Suprapubic skin (tissue), 4 donors: Measurements from ENCODE around the gene ATP1A2. TPM values are rescaled to one million over a fixed set of nuclear protein-coding genes. Genes with fewer than 3 reads are reported as not detected.

Experiments
- DNase-seq, 2 donors: peaks; one replicate each; pipeline ENCODE4 v3.0.0-alpha.2; 2019; ENCODE audit warnings: low spot score in 2 of 2
- H3K27ac ChIP-seq: fragments of 200-600 bp; sonication (generic); one replicate; pipeline ENCODE4 v1.5.1; 2019
- H3K27me3 ChIP-seq: fragments of 200-600 bp; sonication (generic); one replicate; pipeline ENCODE4 v1.5.1; 2019
- H3K36me3 ChIP-seq: fragments of 200-600 bp; sonication (generic); one replicate; pipeline ENCODE4 v1.5.1; 2019
- H3K4me1 ChIP-seq: fragments of 200-600 bp; sonication (generic); one replicate; pipeline ENCODE4 v1.5.1; 2019
- H3K4me3 ChIP-seq: fragments of 200-600 bp; sonication (generic); one replicate; pipeline ENCODE4 v1.5.1; 2019; ENCODE audit warnings: mild to moderate bottlenecking
- H3K9me3 ChIP-seq: fragments of 200-600 bp; sonication (generic); one replicate; pipeline ENCODE4 v1.5.1; 2019
- EP300 ChIP-seq: sonication (generic); formaldehyde crosslinking; IDR thresholded peaks from one replicate; pipeline ENCODE4 v1.6.1; 2017; ENCODE audit warnings: antibody characterized with exemption
- POLR2A ChIP-seq, 2 donors: fragments of 450-650 bp; IDR thresholded peaks; one replicate each; pipeline ENCODE4 v1.6.1; 2017; ENCODE audit warnings: antibody characterized with exemption in 2 of 2, mild to moderate bottlenecking in 2 of 2, moderate library complexity in 2 of 2
- POLR2AphosphoS5 ChIP-seq, 3 donors: sonication (generic); formaldehyde crosslinking; IDR thresholded peaks; one replicate each; pipeline ENCODE4 v1.6.1; 2017; ENCODE audit warnings: antibody characterized with exemption in 3 of 3
- WGBS: methylation state at CpG from one replicate; pipeline ENCODE4 v1.1.5; 2018; 5-methylcytosine and 5-hydroxymethylcytosine counted together
- total RNA-seq, 4 donors: library from RNA; depleted of rRNA; stranded (reverse); fragments of >200 nt; gene quantifications; one replicate each; pipeline ENCODE4 v1.1.0, GENCODE V29; 2016
- TF ChIP-seq, protein P1 (sequence below), 2 donors: fragments of 200-600 bp in 1 of 2; fragments of 450-650 bp in 1 of 2; sonication (generic) in 1 of 2; IDR thresholded peaks; one replicate each; pipeline ENCODE4 v1.5.1; 2016 to 2019; ENCODE audit warnings: antibody characterized with exemption in 2 of 2, mild to moderate bottlenecking in 1 of 2, moderate library complexity in 1 of 2

ATP1A2 gene
- total RNA-seq, 4 donors from 2014 or later = 4.2 to 6.9 (median 4.8) TPM

DNA sequence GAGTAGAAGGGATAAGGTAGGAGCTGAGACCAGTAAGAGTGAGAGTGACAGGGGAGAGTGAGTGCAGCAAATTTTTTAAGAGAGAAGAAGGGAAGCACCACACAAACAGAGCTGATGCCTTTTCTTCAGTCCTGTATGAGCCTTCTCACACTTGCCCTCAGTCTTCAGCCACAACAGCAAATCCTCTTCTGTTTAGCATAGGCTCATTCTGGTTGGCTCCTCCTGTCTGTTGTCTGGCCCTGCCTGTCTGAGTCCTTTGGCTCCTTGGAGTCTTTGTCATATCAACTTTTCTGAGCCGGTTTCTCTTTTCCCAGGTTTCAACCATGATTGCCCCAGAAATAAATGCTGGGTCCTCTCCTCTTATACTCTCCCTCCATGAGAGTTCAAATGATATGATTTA lies 62.1 kb downstream of the ATP1A2 start:
- no peak for TF ChIP-seq POLR2AphosphoS5 (IDR thresholded peaks at IDR 0.05)
- no peak for TF ChIP-seq POLR2A (IDR thresholded peaks at IDR 0.05)
- TF ChIP-seq EP300 = no peak
- TF ChIP-seq, protein P1, sequence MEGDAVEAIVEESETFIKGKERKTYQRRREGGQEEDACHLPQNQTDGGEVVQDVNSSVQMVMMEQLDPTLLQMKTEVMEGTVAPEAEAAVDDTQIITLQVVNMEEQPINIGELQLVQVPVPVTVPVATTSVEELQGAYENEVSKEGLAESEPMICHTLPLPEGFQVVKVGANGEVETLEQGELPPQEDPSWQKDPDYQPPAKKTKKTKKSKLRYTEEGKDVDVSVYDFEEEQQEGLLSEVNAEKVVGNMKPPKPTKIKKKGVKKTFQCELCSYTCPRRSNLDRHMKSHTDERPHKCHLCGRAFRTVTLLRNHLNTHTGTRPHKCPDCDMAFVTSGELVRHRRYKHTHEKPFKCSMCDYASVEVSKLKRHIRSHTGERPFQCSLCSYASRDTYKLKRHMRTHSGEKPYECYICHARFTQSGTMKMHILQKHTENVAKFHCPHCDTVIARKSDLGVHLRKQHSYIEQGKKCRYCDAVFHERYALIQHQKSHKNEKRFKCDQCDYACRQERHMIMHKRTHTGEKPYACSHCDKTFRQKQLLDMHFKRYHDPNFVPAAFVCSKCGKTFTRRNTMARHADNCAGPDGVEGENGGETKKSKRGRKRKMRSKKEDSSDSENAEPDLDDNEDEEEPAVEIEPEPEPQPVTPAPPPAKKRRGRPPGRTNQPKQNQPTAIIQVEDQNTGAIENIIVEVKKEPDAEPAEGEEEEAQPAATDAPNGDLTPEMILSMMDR (IDR thresholded peaks at IDR 0.05) = no peak
- no peak overlapping the region for H3K27ac ChIP-seq
- H3K27me3 ChIP-seq = no peaks in the 10 kb centered on the region
- H3K4me3 ChIP-seq = no peak overlapping the region
- H3K36me3 ChIP-seq = no peaks in the 10 kb centered on the region
- DNase-seq = no peak
- 84% methylated on average over 1 of the region's 1 CpG for WGBS
- no peaks in the 10 kb centered on the region for H3K9me3 ChIP-seq
- H3K4me1 ChIP-seq = no peaks in the 10 kb centered on the region

DNA sequence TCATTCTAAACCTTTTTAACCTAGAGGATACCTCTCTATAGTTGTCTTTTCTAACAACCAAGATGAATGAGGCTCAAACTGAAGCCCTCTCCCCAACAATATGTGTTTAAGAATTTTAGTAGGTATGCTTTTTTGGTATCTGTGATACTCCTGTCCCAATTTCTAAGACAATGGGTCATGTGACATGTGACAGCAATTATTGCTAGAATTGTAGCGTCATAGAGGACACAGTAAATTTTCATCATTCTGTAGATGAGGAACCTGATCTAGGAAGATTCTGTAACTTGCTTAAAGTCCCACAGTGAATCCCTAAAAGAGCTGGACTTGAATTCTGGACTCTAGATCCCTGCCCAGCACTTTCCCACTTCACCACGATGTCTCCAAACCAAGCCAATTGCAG lies 63.2 kb downstream of the ATP1A2 start:
- no peak overlapping the region for H3K4me3 ChIP-seq
- H3K27me3 ChIP-seq = no peaks in the 10 kb centered on the region
- TF ChIP-seq POLR2A (IDR thresholded peaks at IDR 0.05) (no peak), EP300 (no peak), POLR2AphosphoS5 (IDR thresholded peaks at IDR 0.05) (no peak)
- TF ChIP-seq, protein P1 (IDR thresholded peaks at IDR 0.05) = no peak
- no peaks in the 10 kb centered on the region for H3K36me3 ChIP-seq
- no peak overlapping the region for H3K27ac ChIP-seq
- 95% methylated on average over 2 of the region's 2 CpGs for WGBS
- H3K9me3 ChIP-seq = no peaks in the 10 kb centered on the region
- no peaks in the 10 kb centered on the region for H3K4me1 ChIP-seq
- no peak for DNase-seq

DNA sequence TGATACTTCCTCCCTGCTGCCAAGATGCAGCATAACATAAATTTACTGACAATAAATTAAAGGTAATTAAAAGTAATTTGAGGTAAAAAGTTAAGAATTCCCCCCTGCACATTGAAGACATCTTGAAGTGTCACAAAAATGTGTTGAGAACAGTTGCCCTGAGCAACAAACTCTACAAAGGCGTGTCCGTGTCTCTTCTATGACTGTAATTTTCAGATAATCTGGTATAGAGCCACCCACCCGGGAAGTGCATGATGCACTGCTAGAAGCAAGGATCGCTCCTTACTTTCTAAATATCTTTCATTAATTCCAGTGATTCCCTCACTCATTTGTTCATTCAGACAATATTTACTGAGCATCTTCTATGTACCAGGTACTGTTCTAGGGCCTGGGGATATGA lies 63.8 kb downstream of the ATP1A2 start:
- no peak for DNase-seq
- Histone ChIP-seq H3K36me3 (no peaks in the 10 kb centered on the region), H3K27me3 (no peaks in the 10 kb centered on the region), H3K4me3 (no peak overlapping the region), H3K9me3 (no peaks in the 10 kb centered on the region), H3K27ac (no peak overlapping the region), H3K4me1 (no peaks in the 10 kb centered on the region)
- WGBS = 55% methylated on average over 4 of the region's 4 CpGs
- TF ChIP-seq POLR2AphosphoS5 (IDR thresholded peaks at IDR 0.05) (no peak), EP300 (no peak), POLR2A (IDR thresholded peaks at IDR 0.05) (no peak)
- TF ChIP-seq, protein P1 (IDR thresholded peaks at IDR 0.05) = no peak

DNA sequence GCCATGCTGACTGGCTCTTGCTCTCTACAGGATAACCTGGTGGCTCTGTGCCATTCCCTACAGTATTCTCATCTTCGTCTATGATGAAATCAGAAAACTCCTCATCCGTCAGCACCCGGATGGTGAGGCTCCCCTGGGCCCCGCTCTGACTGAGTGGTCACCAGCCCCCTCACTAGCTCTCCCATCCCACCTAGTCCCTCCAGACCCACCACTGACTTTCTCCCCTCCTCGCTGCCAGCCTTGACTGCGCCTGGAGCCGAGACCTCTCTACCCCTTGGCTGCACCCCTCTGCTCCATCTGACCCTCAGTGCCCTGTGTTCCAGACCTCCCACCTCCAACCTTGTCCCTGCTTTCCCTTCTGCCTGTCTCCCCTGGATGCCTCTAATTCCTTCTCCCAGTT lies 70.7 kb downstream of the ATP1A2 start:
- H3K4me1 ChIP-seq = peaks cover 8% of the 10 kb centered on the region
- no peak for DNase-seq
- H3K27ac ChIP-seq = no peak overlapping the region
- no peaks in the 10 kb centered on the region for H3K9me3 ChIP-seq
- WGBS = 89% methylated on average over 7 of the region's 7 CpGs
- no peaks in the 10 kb centered on the region for H3K36me3 ChIP-seq
- no peak overlapping the region for H3K4me3 ChIP-seq
- TF ChIP-seq, protein P1 (IDR thresholded peaks at IDR 0.05) = no peak
- TF ChIP-seq EP300 (no peak), POLR2AphosphoS5 (IDR thresholded peaks at IDR 0.05) (no peak)
- H3K27me3 ChIP-seq = no peaks in the 10 kb centered on the region

DNA sequence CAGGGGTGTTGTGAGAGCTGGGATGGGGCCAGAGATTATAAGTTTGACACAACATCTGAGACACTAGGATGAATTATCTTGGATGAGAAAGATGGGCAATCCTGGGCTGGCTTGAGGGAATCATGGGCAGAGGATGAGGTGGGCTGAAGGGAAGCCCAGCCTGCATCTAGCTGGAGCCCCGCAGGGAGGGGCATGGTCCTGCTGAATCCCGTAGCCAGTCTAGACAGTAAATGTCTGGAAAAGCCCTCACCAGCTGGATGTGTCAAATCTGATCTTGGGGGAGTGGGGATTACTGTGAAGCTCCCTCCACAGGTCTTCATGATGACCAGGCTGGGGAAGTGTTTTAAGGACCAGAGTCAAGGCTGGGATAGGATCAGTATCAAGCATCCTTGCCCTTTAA lies 71.2 kb downstream of the ATP1A2 start:
- Histone ChIP-seq H3K27ac (no peak overlapping the region), H3K27me3 (no peaks in the 10 kb centered on the region), H3K4me3 (no peak overlapping the region), H3K4me1 (peaks cover 8% of the 10 kb centered on the region), H3K9me3 (no peaks in the 10 kb centered on the region), H3K36me3 (no peaks in the 10 kb centered on the region)
- TF ChIP-seq POLR2A (IDR thresholded peaks at IDR 0.05) (no peak), EP300 (no peak), POLR2AphosphoS5 (IDR thresholded peaks at IDR 0.05) (no peak)
- TF ChIP-seq, protein P1 (IDR thresholded peaks at IDR 0.05) = no peak
- 75% methylated on average over 2 of the region's 2 CpGs for WGBS
- DNase-seq = no peak
